MG63 (cell line): ENCODE measurements around the gene TNFAIP1. TPM values are rescaled to one million over a fixed set of nuclear protein-coding genes. Genes with fewer than 3 reads are reported as not detected.
"Not testable (repeated sequence)": the region's sequence is repeated elsewhere in the genome, so short reads cannot be mapped to it uniquely, and the experiment has no call there.

Source experiments
- DNase-seq: peaks from one replicate; pipeline ENCODE4 v3.0.0-alpha.2; 2020
- H3K27me3 ChIP-seq: fragments of 250-450 bp; sonication (Bioruptor Pico); 2 replicates; pipeline ENCODE4 v1.5.1; 2020; ENCODE audit warnings: mild to moderate bottlenecking, moderate library complexity
- H3K36me3 ChIP-seq: fragments of 250-450 bp; sonication (Bioruptor Pico); 2 replicates; pipeline ENCODE4 v1.5.1; 2020; ENCODE audit warnings: mild to moderate bottlenecking, moderate library complexity
- H3K4me3 ChIP-seq: fragments of 250-450 bp; sonication (Bioruptor Pico); 2 replicates; pipeline ENCODE4 v1.5.1; 2020; ENCODE audit warnings: mild to moderate bottlenecking, moderate library complexity
- H3K9me3 ChIP-seq: fragments of 250-450 bp; sonication (Bioruptor Pico); 2 replicates; pipeline ENCODE4 v1.5.1; 2020; ENCODE audit warnings: mild to moderate bottlenecking, moderate library complexity
- total RNA-seq: library from RNA; depleted of rRNA; stranded (reverse); fragments of >200 nt; shearing (Covaris generic); gene quantifications from 2 replicates; pipeline ENCODE4 v1.2.3, GENCODE V29; 2014; ENCODE audit warnings: low replicate concordance

Gene TNFAIP1
- total RNA-seq, 1 experiment from 2014 or later = 31.9 TPM

- peak overlapping the region; percentile 98 for H3K4me3 ChIP-seq
- H3K36me3 ChIP-seq = peaks cover 57% of the 10 kb centered on the region
- no peaks in the 10 kb centered on the region for H3K27me3 ChIP-seq
- peak; percentile 83 for DNase-seq
- H3K9me3 ChIP-seq = no peaks in the 10 kb centered on the region
These were observed 654 bp downstream of the TNFAIP1 start for GRCh38 chr17:28335959-28336871.

GRCh38 chr17:28338056-28338768, 2.7 kb downstream of the TNFAIP1 start:
- peak overlapping the region; percentile 11; the same call in 1 of the 2 replicates for H3K4me3 ChIP-seq
- DNase-seq = peak; percentile 69

DNA sequence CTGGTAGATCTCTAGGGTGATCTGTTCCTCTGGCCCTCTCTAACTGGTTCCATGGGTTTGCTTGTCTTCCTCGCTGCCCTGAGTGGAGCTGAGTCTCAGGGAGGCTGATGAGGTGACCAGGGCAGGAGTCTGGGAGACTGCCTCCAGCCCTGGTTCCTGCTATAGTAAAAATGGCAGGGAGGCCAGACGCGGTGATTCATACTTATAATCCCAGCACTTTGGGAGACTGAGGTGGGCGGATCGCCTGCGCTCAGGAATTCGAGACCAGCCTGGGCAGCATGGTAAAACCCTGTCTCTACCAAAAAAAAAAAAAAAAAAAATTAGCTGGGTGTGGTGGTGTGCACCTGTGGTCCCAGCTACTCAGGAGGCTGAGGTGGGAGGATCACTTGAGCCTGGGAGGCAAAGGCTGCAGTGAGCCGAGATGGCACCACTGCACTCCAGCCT, 3.2 kb downstream of the TNFAIP1 start:
- H3K36me3 ChIP-seq = peaks cover 71% of the 10 kb centered on the region
- not testable (repeated sequence) for H3K9me3 ChIP-seq, H3K4me3 ChIP-seq, DNase-seq, H3K27me3 ChIP-seq

More at GRCh38 chr17:28338056-28338768, 2.7 kb downstream of the TNFAIP1 start:
- H3K27me3 ChIP-seq = no peaks in the 10 kb centered on the region
- H3K36me3 ChIP-seq = peaks cover 68% of the 10 kb centered on the region
- H3K9me3 ChIP-seq = no peaks in the 10 kb centered on the region

DNA sequence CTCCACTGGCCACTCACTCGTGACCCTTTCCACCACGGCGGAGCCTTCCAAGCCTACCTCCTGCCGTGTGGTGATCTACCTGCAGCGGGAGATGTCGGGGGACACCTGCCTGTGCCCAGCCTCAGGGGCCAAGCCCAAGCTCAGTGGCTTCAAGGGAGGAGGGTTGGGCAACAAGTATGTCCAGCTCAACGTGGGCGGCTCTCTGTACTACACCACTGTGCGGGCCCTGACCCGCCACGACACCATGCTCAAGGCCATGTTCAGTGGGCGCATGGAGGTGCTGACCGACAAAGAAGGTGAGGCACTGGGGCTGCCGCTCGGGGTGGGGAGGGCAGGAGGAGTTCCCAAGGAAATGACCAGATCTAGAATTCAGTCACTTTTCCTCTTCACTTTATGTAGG, 3.9 kb downstream of the TNFAIP1 start:
- Histone ChIP-seq H3K4me3 (no peak overlapping the region), H3K27me3 (no peaks in the 10 kb centered on the region), H3K9me3 (no peaks in the 10 kb centered on the region), H3K36me3 (peaks cover 77% of the 10 kb centered on the region)
- DNase-seq = no peak

DNA sequence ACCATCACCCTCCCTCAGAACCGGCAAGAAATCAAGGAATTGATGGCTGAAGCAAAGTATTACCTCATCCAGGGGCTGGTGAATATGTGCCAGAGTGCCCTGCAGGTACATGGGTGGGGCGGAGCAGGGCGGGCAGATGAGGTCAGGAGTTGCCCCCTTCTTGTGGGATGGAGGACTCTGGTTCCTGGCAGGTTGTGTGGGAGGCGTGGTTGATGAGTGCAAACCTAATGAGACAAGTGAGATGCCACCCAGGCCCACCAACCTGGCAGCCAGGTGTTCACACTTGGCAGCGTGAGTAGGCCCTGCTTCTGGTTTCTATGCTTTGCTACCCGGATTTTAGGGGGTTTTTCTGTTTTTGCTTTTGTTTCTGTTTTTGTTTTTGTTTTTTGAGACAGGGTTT, 4.8 kb downstream of the TNFAIP1 start:
- no peaks in the 10 kb centered on the region for H3K9me3 ChIP-seq
- DNase-seq = no peak
- no peak overlapping the region for H3K4me3 ChIP-seq
- H3K27me3 ChIP-seq = no peaks in the 10 kb centered on the region
- H3K36me3 ChIP-seq = peaks cover 87% of the 10 kb centered on the region

DNA sequence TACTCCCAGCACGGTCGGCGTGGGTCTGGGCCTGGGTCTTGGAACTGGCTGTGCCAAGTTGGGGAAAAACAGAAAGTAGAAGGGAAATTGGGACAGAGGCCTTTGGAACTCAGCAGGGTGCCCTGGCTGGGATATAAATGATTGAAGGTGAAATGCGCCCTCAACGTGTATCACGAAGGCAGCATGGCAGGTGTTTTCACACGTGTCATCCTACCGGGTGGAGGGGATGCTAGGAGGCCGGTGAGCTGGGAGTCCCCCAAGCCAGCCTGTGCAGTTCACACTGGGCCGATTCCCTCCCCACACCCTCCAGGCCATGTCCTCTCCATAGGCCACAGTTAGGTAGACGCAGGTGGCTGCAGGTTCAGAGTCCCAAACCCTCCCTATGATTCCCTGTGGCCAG, 6.0 kb downstream of the TNFAIP1 start:
- no peaks in the 10 kb centered on the region for H3K27me3 ChIP-seq
- no peak for DNase-seq
- H3K36me3 ChIP-seq = peaks cover 92% of the 10 kb centered on the region
- no peak overlapping the region for H3K4me3 ChIP-seq
- H3K9me3 ChIP-seq = no peaks in the 10 kb centered on the region

GRCh38 chr17:28342313-28342712, 6.8 kb downstream of the TNFAIP1 start:
- no peak for DNase-seq
- Histone ChIP-seq H3K27me3 (no peaks in the 10 kb centered on the region), H3K36me3 (peaks cover 84% of the 10 kb centered on the region), H3K9me3 (no peaks in the 10 kb centered on the region), H3K4me3 (no peak overlapping the region)

DNA sequence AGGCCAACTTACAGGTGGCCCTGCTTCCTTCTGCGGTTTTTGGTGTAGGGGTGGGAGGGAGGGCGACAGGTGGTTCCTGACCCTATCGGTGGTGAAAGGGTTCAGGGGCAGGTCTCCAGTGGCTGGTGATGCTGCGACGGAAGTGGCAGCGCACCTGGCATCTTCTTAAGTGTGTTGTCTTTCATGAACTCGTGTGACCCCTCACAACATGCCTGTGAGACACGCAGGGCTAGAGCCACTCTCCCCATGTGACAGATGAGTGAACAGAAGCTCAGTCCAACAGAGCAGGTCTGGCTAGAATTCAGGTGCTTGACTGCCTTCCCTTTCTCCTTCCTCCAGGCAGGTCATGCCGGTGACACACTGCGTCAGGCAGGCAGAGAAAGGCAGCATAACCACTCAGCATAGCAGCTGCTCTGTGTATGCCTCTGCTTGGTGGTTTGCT, 8.0 kb downstream of the TNFAIP1 start:
- Histone ChIP-seq H3K27me3 (no peaks in the 10 kb centered on the region), H3K36me3 (peaks cover 83% of the 10 kb centered on the region), H3K4me3 (no peak overlapping the region), H3K9me3 (no peaks in the 10 kb centered on the region)
- no peak for DNase-seq

DNA sequence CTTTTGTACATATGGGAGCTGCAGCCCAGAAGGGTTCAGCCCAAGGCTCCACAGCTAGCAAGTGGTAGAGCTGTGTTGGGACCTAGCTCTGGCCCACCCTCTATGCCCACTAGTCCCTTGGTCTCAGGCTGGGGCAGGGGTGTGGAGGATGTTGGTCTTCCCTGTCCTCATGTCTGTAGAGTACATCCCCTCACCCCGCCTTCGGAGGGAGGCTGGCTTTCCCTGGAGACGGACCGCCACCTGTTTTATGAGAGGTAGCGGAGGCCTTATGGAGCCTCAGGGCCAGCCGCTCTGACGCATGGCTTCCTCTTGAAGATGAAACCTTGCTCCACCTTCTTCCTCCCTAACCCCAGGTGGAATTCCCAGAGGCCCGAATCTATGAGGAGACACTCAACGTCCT, 8.4 kb downstream of the TNFAIP1 start:
- H3K36me3 ChIP-seq = peaks cover 87% of the 10 kb centered on the region
- H3K27me3 ChIP-seq = no peaks in the 10 kb centered on the region
- no peaks in the 10 kb centered on the region for H3K9me3 ChIP-seq
- no peak for DNase-seq
- no peak overlapping the region for H3K4me3 ChIP-seq

GRCh38 chr17:28344435-28344901, 8.9 kb downstream of the TNFAIP1 start:
- Histone ChIP-seq H3K36me3 (peaks cover 87% of the 10 kb centered on the region), H3K27me3 (no peaks in the 10 kb centered on the region), H3K4me3 (no peak overlapping the region), H3K9me3 (no peaks in the 10 kb centered on the region)
- no peak for DNase-seq

DNA sequence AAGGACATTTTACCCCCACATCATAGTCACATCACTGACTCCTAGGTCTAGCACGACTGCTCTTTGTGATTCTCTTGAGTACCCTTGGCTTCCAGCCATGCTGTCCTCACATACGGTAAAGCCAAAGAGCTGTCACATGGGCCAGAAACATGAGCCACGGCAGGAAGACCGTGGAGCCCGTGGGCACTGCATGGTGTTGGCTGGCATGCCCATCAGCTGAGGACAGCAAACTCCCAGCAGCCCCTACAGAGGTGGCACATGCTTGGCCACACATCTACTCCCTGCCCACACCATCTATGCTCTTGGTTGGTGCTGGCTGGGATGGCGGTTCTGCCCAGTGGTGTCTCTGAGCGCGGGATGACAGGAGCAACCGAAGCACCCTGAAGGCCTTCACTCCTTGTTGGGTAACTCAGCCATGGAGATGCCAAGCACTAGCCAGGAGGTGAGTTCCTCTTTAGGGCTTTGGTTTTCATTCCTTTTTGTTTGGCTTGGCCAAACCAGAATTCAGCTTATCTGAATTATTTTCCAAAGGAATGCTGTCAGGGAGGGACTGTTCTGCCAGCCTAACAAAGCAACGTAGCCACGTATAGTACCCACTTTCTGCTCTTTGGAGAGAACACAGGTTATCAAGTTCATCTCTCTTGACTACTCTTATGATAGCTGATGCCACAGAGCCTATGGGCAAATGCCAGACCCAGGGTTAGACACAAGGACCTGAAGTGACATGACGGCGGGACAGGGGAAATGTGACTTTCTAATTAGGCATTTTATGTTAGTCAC, 10.0 kb downstream of the TNFAIP1 start:
- Histone ChIP-seq H3K9me3 (no peaks in the 10 kb centered on the region), H3K27me3 (no peaks in the 10 kb centered on the region), H3K36me3 (peaks cover 87% of the 10 kb centered on the region), H3K4me3 (no peak overlapping the region)
- peak; percentile 22 for DNase-seq

- H3K27me3 ChIP-seq = no peaks in the 10 kb centered on the region
These were observed 10.6 kb downstream of the TNFAIP1 start for GRCh38 chr17:28346199-28346580.

GRCh38 chr17:28346746-28347246, 11.2 kb downstream of the TNFAIP1 start:
- H3K9me3 ChIP-seq = no peaks in the 10 kb centered on the region
- DNase-seq = peak; percentile 69
- no peak overlapping the region for H3K4me3 ChIP-seq
- H3K36me3 ChIP-seq = peaks cover 87% of the 10 kb centered on the region
- H3K27me3 ChIP-seq = no peaks in the 10 kb centered on the region

More at GRCh38 chr17:28346199-28346580, 10.6 kb downstream of the TNFAIP1 start:
- Histone ChIP-seq H3K4me3 (no peak overlapping the region), H3K9me3 (no peaks in the 10 kb centered on the region), H3K36me3 (peaks cover 87% of the 10 kb centered on the region)
- DNase-seq = no peak

GRCh38 chr17:28347261-28347891, 11.8 kb downstream of the TNFAIP1 start:
- H3K36me3 ChIP-seq = peaks cover 84% of the 10 kb centered on the region
- no peaks in the 10 kb centered on the region for H3K9me3 ChIP-seq
- H3K27me3 ChIP-seq = no peaks in the 10 kb centered on the region
- DNase-seq = peak; percentile 97
- no peak overlapping the region for H3K4me3 ChIP-seq

- Histone ChIP-seq H3K9me3 (no peaks in the 10 kb centered on the region), H3K4me3 (no peak overlapping the region), H3K27me3 (no peaks in the 10 kb centered on the region), H3K36me3 (peaks cover 86% of the 10 kb centered on the region)
- DNase-seq = no peak
These were observed 13.4 kb downstream of the TNFAIP1 start for GRCh38 chr17:28348979-28349378.

GRCh38 chr17:28350271-28350670, 14.7 kb downstream of the TNFAIP1 start:
- H3K9me3 ChIP-seq = no peaks in the 10 kb centered on the region
- no peak overlapping the region for H3K4me3 ChIP-seq
- H3K36me3 ChIP-seq = peaks cover 86% of the 10 kb centered on the region
- no peaks in the 10 kb centered on the region for H3K27me3 ChIP-seq
- DNase-seq = no peak
